OCI-LY1 (cell line): ENCODE results near the gene OLR1.

ENCODE experiments used
- CTCF ChIP-seq: fragments of 200-600 bp; sonication (generic), shearing (Covaris generic); IDR thresholded peaks from 2 replicates; pipeline ENCODE4 v1.5.1; 2017; ENCODE audit warnings: mild to moderate bottlenecking, antibody characterized with exemption, low read length, moderate library complexity, mixed read lengths
- EZH2 ChIP-seq: fragments of 200-600 bp; sonication (generic), shearing (Covaris generic); IDR thresholded peaks from 2 replicates; pipeline ENCODE4 v1.8.0; 2017; ENCODE audit warnings: borderline replicate concordance, mixed run types, mild to moderate bottlenecking, antibody characterized with exemption, low read length, moderate library complexity, mixed read lengths

GRCh38 chr12:10220398-10221077, 48.6 kb upstream of the OLR1 start:
- TF ChIP-seq CTCF = no peak
- TF ChIP-seq EZH2 = no peak
